BLaER1 (cell line): Measurements from ENCODE around the gene GALNT16.

Source experiments
- H3K27ac ChIP-seq: shearing (Covaris generic); formaldehyde crosslinking; 2 replicates; pipeline ENCODE4 v1.8.1; 2022
- H3K27me3 ChIP-seq: shearing (Covaris generic); formaldehyde crosslinking; 2 replicates; pipeline ENCODE4 v1.8.1; 2022
- H3K36me3 ChIP-seq: shearing (Covaris generic); formaldehyde crosslinking; 2 replicates; pipeline ENCODE4 v1.8.1; 2022
- H3K4me1 ChIP-seq: shearing (Covaris generic); formaldehyde crosslinking; 2 replicates; pipeline ENCODE4 v1.8.1; 2022
- H3K4me2 ChIP-seq: shearing (Covaris generic); formaldehyde crosslinking; 2 replicates; pipeline ENCODE4 v1.8.1; 2022
- H3K4me3 ChIP-seq: shearing (Covaris generic); formaldehyde crosslinking; 2 replicates; pipeline ENCODE4 v1.8.1; 2022
- H3K9ac ChIP-seq: shearing (Covaris generic); formaldehyde crosslinking; 2 replicates; pipeline ENCODE4 v1.8.1; 2022
- H3K9me3 ChIP-seq: shearing (Covaris generic); formaldehyde crosslinking; 2 replicates; pipeline ENCODE4 v1.8.1; 2022
- H4K20me1 ChIP-seq: shearing (Covaris generic); formaldehyde crosslinking; 2 replicates; pipeline ENCODE4 v1.8.1; 2022
- Cebpa-rat ChIP-seq: shearing (Covaris generic); IDR thresholded peaks from 2 replicates; pipeline ENCODE4 v1.8.1; 2022

Gene GALNT16

GRCh38 chr14:69237584-69237983 lies 22.4 kb upstream of the GALNT16 start:
- H3K4me3 ChIP-seq, result no peak overlapping the region
- H3K27me3 ChIP-seq, result no peaks in the 10 kb centered on the region
- no peak for TF ChIP-seq Cebpa-rat
- no peaks in the 10 kb centered on the region for H3K9me3 ChIP-seq
- no peak overlapping the region for H3K27ac ChIP-seq
- H3K4me2 ChIP-seq, result no peak overlapping the region
- H4K20me1 ChIP-seq, result no peaks in the 10 kb centered on the region
- no peak overlapping the region for H3K9ac ChIP-seq
- H3K4me1 ChIP-seq, result peaks cover 14% of the 10 kb centered on the region
- no peaks in the 10 kb centered on the region for H3K36me3 ChIP-seq

- TF ChIP-seq Cebpa-rat, result no peak
- Histone ChIP-seq H3K4me2 (no peak overlapping the region), H3K27ac (no peak overlapping the region), H3K4me3 (no peak overlapping the region), H3K9me3 (no peaks in the 10 kb centered on the region), H3K27me3 (no peaks in the 10 kb centered on the region), H3K9ac (no peak overlapping the region), H3K36me3 (no peaks in the 10 kb centered on the region), H3K4me1 (peaks cover 14% of the 10 kb centered on the region), H4K20me1 (no peaks in the 10 kb centered on the region)
Observed at GRCh38 chr14:69238883-69239282, 21.1 kb upstream of the GALNT16 start.

GRCh38 chr14:69240527-69241173 lies 19.3 kb upstream of the GALNT16 start:
- no peaks in the 10 kb centered on the region for H3K27me3 ChIP-seq
- peaks cover 14% of the 10 kb centered on the region for H3K4me1 ChIP-seq
- peak overlapping the region; percentile 58 for H3K9ac ChIP-seq
- H4K20me1 ChIP-seq, result no peaks in the 10 kb centered on the region
- no peak overlapping the region for H3K4me3 ChIP-seq
- H3K4me2 ChIP-seq, result peak overlapping the region; percentile 71
- peak overlapping the region; percentile 16; the same call in 1 of the 2 replicates for H3K27ac ChIP-seq
- no peak for TF ChIP-seq Cebpa-rat
- no peaks in the 10 kb centered on the region for H3K36me3 ChIP-seq
- H3K9me3 ChIP-seq, result no peaks in the 10 kb centered on the region

- Histone ChIP-seq H3K9me3 (no peaks in the 10 kb centered on the region), H3K4me2 (peak overlapping the region; percentile 71; the same call in 1 of the 2 replicates), H3K36me3 (no peaks in the 10 kb centered on the region), H4K20me1 (no peaks in the 10 kb centered on the region), H3K27ac (no peak overlapping the region), H3K4me3 (no peak overlapping the region), H3K4me1 (peaks cover 14% of the 10 kb centered on the region), H3K27me3 (no peaks in the 10 kb centered on the region), H3K9ac (no peak overlapping the region)
- TF ChIP-seq Cebpa-rat, result no peak
Observed at GRCh38 chr14:69241577-69241976, 18.4 kb upstream of the GALNT16 start.

- no peak overlapping the region for H3K27ac ChIP-seq
- no peak for TF ChIP-seq Cebpa-rat
- H3K4me3 ChIP-seq, result no peak overlapping the region
- H3K27me3 ChIP-seq, result no peaks in the 10 kb centered on the region
- H3K9me3 ChIP-seq, result no peaks in the 10 kb centered on the region
- no peak overlapping the region for H3K9ac ChIP-seq
- H3K36me3 ChIP-seq, result no peaks in the 10 kb centered on the region
- no peaks in the 10 kb centered on the region for H4K20me1 ChIP-seq
- H3K4me1 ChIP-seq, result peaks cover 14% of the 10 kb centered on the region
- H3K4me2 ChIP-seq, result no peak overlapping the region
Observed at GRCh38 chr14:69242311-69243224, 17.4 kb upstream of the GALNT16 start.

- TF ChIP-seq Cebpa-rat, result no peak
- H3K4me2 ChIP-seq, result no peak overlapping the region
- H4K20me1 ChIP-seq, result no peaks in the 10 kb centered on the region
- H3K27ac ChIP-seq, result no peak overlapping the region
- H3K4me1 ChIP-seq, result peaks cover 22% of the 10 kb centered on the region
- H3K4me3 ChIP-seq, result no peak overlapping the region
- no peaks in the 10 kb centered on the region for H3K9me3 ChIP-seq
- H3K27me3 ChIP-seq, result no peaks in the 10 kb centered on the region
- H3K36me3 ChIP-seq, result no peaks in the 10 kb centered on the region
- H3K9ac ChIP-seq, result no peak overlapping the region
Observed at GRCh38 chr14:69244946-69245345, 15.0 kb upstream of the GALNT16 start.

GRCh38 chr14:69246331-69246730 lies 13.6 kb upstream of the GALNT16 start:
- no peaks in the 10 kb centered on the region for H3K36me3 ChIP-seq
- H3K27me3 ChIP-seq, result no peaks in the 10 kb centered on the region
- TF ChIP-seq Cebpa-rat, result no peak
- H4K20me1 ChIP-seq, result no peaks in the 10 kb centered on the region
- H3K9me3 ChIP-seq, result no peaks in the 10 kb centered on the region
- no peak overlapping the region for H3K27ac ChIP-seq
- H3K4me1 ChIP-seq, result peaks cover 8% of the 10 kb centered on the region
- no peak overlapping the region for H3K4me3 ChIP-seq
- H3K9ac ChIP-seq, result no peak overlapping the region
- H3K4me2 ChIP-seq, result no peak overlapping the region

- Histone ChIP-seq H3K4me1 (peaks cover 8% of the 10 kb centered on the region), H3K4me2 (no peak overlapping the region), H3K9ac (no peak overlapping the region), H3K27me3 (no peaks in the 10 kb centered on the region), H3K27ac (no peak overlapping the region), H3K36me3 (no peaks in the 10 kb centered on the region), H4K20me1 (no peaks in the 10 kb centered on the region), H3K9me3 (no peaks in the 10 kb centered on the region), H3K4me3 (no peak overlapping the region)
- no peak for TF ChIP-seq Cebpa-rat
Observed at GRCh38 chr14:69247676-69248440, 12.1 kb upstream of the GALNT16 start.

- Histone ChIP-seq H4K20me1 (no peaks in the 10 kb centered on the region), H3K9me3 (no peaks in the 10 kb centered on the region), H3K4me1 (peaks cover 8% of the 10 kb centered on the region), H3K27me3 (no peaks in the 10 kb centered on the region), H3K36me3 (no peaks in the 10 kb centered on the region), H3K27ac (no peak overlapping the region), H3K4me2 (0 out of 2 replicates have a peak overlapping the region, but pooled peaks have one; percentile 7), H3K9ac (no peak overlapping the region), H3K4me3 (no peak overlapping the region)
- TF ChIP-seq Cebpa-rat, result no peak
Observed at GRCh38 chr14:69249603-69250002, 10.4 kb upstream of the GALNT16 start.
